CD4-positive, alpha-beta T cell (primary cell): ENCODE data around the gene SORCS2. TPM values are rescaled to one million over a fixed set of nuclear protein-coding genes. Genes with fewer than 3 reads are reported as not detected.

Experiments
- ATAC-seq: fragments of 200-7000 bp; cut with Tn5 transposase; one replicate; pipeline ENCODE4 v1.10.0; 2022; ENCODE audit warnings: mild to moderate bottlenecking; ENCODE audit not compliant: poor library complexity
- CTCF ChIA-PET: fragments of 350-600 bp; sonication (Branson Sonifier 250); formaldehyde crosslinking; loops from one replicate; lab custom pipeline; 2021; ENCODE audit warnings: antibody characterized with exemption, inconsistent platforms; lab: Charles Lee
- POLR2A ChIA-PET: fragments of 350-600 bp; sonication (Branson Sonifier 250); formaldehyde crosslinking; loops from one replicate; lab custom pipeline; 2021; ENCODE audit warnings: antibody characterized with exemption, inconsistent platforms; lab: Charles Lee
- DNase-seq, 14 experiments: peaks; one replicate each; pipeline ENCODE4 v3.0.0-alpha.2; 2013 to 2020; ENCODE audit warnings: mixed read lengths in 2 of 14
- H3K27ac ChIP-seq, 2 donors: one replicate each; pipeline versions ENCODE4 v1.5.1 to v1.7.0; 2013; ENCODE audit warnings: low read length in 2 of 2, low read depth in 1 of 2, mild to moderate bottlenecking in 1 of 2
- H3K27me3 ChIP-seq, 2 experiments: 1 replicate in 1 of 2; 2 replicates in 1 of 2; pipeline versions ENCODE4 v1.6.1 to v1.7.0; 2013; ENCODE audit warnings: low read length in 2 of 2, control low read depth in 1 of 2, mild to moderate bottlenecking in 1 of 2, moderate library complexity in 1 of 2; ENCODE audit not compliant: insufficient read depth in 2 of 2, control insufficient read depth in 1 of 2
- H3K36me3 ChIP-seq: one replicate; pipeline ENCODE4 v1.6.1; 2013; ENCODE audit warnings: low read length, control low read depth; ENCODE audit not compliant: insufficient read depth
- H3K4me1 ChIP-seq: one replicate; pipeline ENCODE4 v1.6.1; 2013; ENCODE audit warnings: low read length, control low read depth; ENCODE audit not compliant: insufficient read depth
- H3K4me3 ChIP-seq: one replicate; pipeline ENCODE4 v1.5.1; 2013; ENCODE audit warnings: mild to moderate bottlenecking, low read length, moderate library complexity
- H3K9me3 ChIP-seq, 2 experiments: 1 replicate in 1 of 2; 2 replicates in 1 of 2; pipeline versions ENCODE4 v1.6.1 to v1.7.0; 2013; ENCODE audit warnings: low read length in 2 of 2, mild to moderate bottlenecking in 2 of 2, control low read depth in 1 of 2, moderate library complexity in 1 of 2; ENCODE audit not compliant: control insufficient read depth in 1 of 2, insufficient read depth in 1 of 2
- H3K27ac Mint-ChIP-seq: one replicate; pipeline ENCODE4 v1.8.0; 2020; ENCODE audit warnings: mixed read lengths
- H3K27me3 Mint-ChIP-seq: one replicate; pipeline ENCODE4 v1.8.0; 2021; ENCODE audit warnings: mixed read lengths
- H3K36me3 Mint-ChIP-seq: one replicate; pipeline ENCODE4 v1.8.0; 2021; ENCODE audit warnings: low read depth, mixed read lengths
- H3K4me1 Mint-ChIP-seq: one replicate; pipeline ENCODE4 v1.8.0; 2021; ENCODE audit warnings: low read depth, mixed read lengths
- H3K4me3 Mint-ChIP-seq: one replicate; pipeline ENCODE4 v1.8.0; 2020; ENCODE audit warnings: mild to moderate bottlenecking, mixed read lengths
- H3K9me3 Mint-ChIP-seq: one replicate; pipeline ENCODE4 v1.8.0; 2020; ENCODE audit warnings: mixed read lengths
- intact Hi-C, 2 experiments: fragments of 100-400 bp; cut with DNase I in 1 of 2; cut with micrococcal nuclease in 1 of 2; formaldehyde crosslinking; loops; one replicate each; pipeline versions ENCODE4 v1.15.1 to v1.9.0; 2023 to 2025; cut with DNase I, micrococcal nuclease
- total RNA-seq, 174 experiments: library from RNA in 2 of 174; stranded (reverse) in 2 of 174; gene quantifications; one replicate each; pipeline ENCODE4 v1.2.3 and lab custom pipeline; 2021 to 2026
- TF ChIP-seq, protein P1 (sequence below): fragments of 200-600 bp; IDR thresholded peaks from one replicate; pipeline ENCODE4 v1.8.0; 2022; ENCODE audit warnings: antibody characterized with exemption, mild to moderate bottlenecking

Gene SORCS2
- total RNA-seq, 2 experiments from 2014 or later, result not detected

GRCh38 chr4:7510066-7510465 lies 317.7 kb downstream of the SORCS2 start:
- DNase-seq (no peak), ATAC-seq (no peak)
- H3K4me1 ChIP-seq, result no peaks in the 10 kb centered on the region
- H3K36me3 Mint-ChIP-seq, result no peaks in the 10 kb centered on the region
- H3K9me3 ChIP-seq, result peaks cover 0 to 24% of the 10 kb centered on the region in 2 experiments
- CTCF ChIA-PET, result no interaction called here
- no peak overlapping the region for H3K4me3 Mint-ChIP-seq
- TF ChIP-seq, protein P1, sequence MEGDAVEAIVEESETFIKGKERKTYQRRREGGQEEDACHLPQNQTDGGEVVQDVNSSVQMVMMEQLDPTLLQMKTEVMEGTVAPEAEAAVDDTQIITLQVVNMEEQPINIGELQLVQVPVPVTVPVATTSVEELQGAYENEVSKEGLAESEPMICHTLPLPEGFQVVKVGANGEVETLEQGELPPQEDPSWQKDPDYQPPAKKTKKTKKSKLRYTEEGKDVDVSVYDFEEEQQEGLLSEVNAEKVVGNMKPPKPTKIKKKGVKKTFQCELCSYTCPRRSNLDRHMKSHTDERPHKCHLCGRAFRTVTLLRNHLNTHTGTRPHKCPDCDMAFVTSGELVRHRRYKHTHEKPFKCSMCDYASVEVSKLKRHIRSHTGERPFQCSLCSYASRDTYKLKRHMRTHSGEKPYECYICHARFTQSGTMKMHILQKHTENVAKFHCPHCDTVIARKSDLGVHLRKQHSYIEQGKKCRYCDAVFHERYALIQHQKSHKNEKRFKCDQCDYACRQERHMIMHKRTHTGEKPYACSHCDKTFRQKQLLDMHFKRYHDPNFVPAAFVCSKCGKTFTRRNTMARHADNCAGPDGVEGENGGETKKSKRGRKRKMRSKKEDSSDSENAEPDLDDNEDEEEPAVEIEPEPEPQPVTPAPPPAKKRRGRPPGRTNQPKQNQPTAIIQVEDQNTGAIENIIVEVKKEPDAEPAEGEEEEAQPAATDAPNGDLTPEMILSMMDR, result no peak
- no peak overlapping the region for H3K27ac ChIP-seq
- POLR2A ChIA-PET, result no interaction called here
- H3K36me3 ChIP-seq, result no peaks in the 10 kb centered on the region
- H3K4me3 ChIP-seq, result no peak overlapping the region
- intact Hi-C loops, result no loop called here
- peaks cover 27% of the 10 kb centered on the region for H3K27me3 Mint-ChIP-seq
- H3K27me3 ChIP-seq, result peaks cover 0 to 8% of the 10 kb centered on the region in 2 experiments
- H3K27ac Mint-ChIP-seq, result no peak overlapping the region
- no peaks in the 10 kb centered on the region for H3K9me3 Mint-ChIP-seq
- H3K4me1 Mint-ChIP-seq, result no peaks in the 10 kb centered on the region

- no peak overlapping the region for H3K27ac Mint-ChIP-seq
- DNase-seq (no peak), ATAC-seq (no peak)
- H3K4me1 ChIP-seq, result no peaks in the 10 kb centered on the region
- no peaks in the 10 kb centered on the region for H3K36me3 Mint-ChIP-seq
- H3K4me3 Mint-ChIP-seq, result no peak overlapping the region
- peaks cover 0 to 28% of the 10 kb centered on the region in 2 experiments for H3K9me3 ChIP-seq
- H3K27me3 Mint-ChIP-seq, result peaks cover 27% of the 10 kb centered on the region
- no peaks in the 10 kb centered on the region for H3K9me3 Mint-ChIP-seq
- H3K4me3 ChIP-seq, result no peak overlapping the region
- ChIA-PET POLR2A (no interaction called here), CTCF (no interaction called here)
- no peak overlapping the region for H3K27ac ChIP-seq
- H3K27me3 ChIP-seq, result peaks cover 0 to 8% of the 10 kb centered on the region in 2 experiments
- no peaks in the 10 kb centered on the region for H3K4me1 Mint-ChIP-seq
- TF ChIP-seq, protein P1, result no peak
- H3K36me3 ChIP-seq, result no peaks in the 10 kb centered on the region
- intact Hi-C loops, result no loop called here
These were observed 318.2 kb downstream of the SORCS2 start for GRCh38 chr4:7510538-7510937.

GRCh38 chr4:7511525-7511924 lies 319.2 kb downstream of the SORCS2 start:
- CTCF ChIA-PET, result no interaction called here
- Mint-ChIP-seq H3K27me3 (peaks cover 27% of the 10 kb centered on the region), H3K4me1 (no peaks in the 10 kb centered on the region), H3K27ac (no peak overlapping the region), H3K4me3 (no peak overlapping the region), H3K9me3 (no peaks in the 10 kb centered on the region), H3K36me3 (no peaks in the 10 kb centered on the region)
- H3K4me1 ChIP-seq, result no peaks in the 10 kb centered on the region
- peaks cover 0 to 25% of the 10 kb centered on the region in 2 experiments for H3K9me3 ChIP-seq
- no peaks in the 10 kb centered on the region for H3K36me3 ChIP-seq
- TF ChIP-seq, protein P1, result no peak
- POLR2A ChIA-PET, result no interaction called here
- H3K4me3 ChIP-seq, result no peak overlapping the region
- H3K27me3 ChIP-seq, result peaks cover 0 to 6% of the 10 kb centered on the region in 2 experiments
- intact Hi-C loops, result no loop called here
- DNase-seq (no peak), ATAC-seq (no peak)
- no peak overlapping the region for H3K27ac ChIP-seq
